ENCODE data around the gene PDE3A. TPM values are rescaled to one million over a fixed set of nuclear protein-coding genes. Genes with fewer than 3 reads are reported as not detected.

Gene PDE3A
- polyA plus RNA-seq, 4 donors, result 24.5 to 34.0 (median 26.5) TPM

- no peak for DNase-seq (ENCODE audit: low read depth in 4 of 4, low spot score in 3 of 4)
These were observed 121.3 kb downstream of the PDE3A start for GRCh38 chr12:20489645-20490044.

GRCh38 chr12:20490213-20490612 lies 121.9 kb downstream of the PDE3A start:
- no peak for DNase-seq (ENCODE audit: low read depth in 4 of 4, low spot score in 3 of 4)

- DNase-seq (ENCODE audit: low read depth in 4 of 4, low spot score in 3 of 4), result no peak
These were observed 123.0 kb downstream of the PDE3A start for GRCh38 chr12:20491290-20491689.

- no peak for DNase-seq (ENCODE audit: low read depth in 4 of 4, low spot score in 3 of 4)
These were observed 124.0 kb downstream of the PDE3A start for GRCh38 chr12:20492251-20492760.

- no peak for DNase-seq (ENCODE audit: low read depth in 4 of 4, low spot score in 3 of 4)
These were observed 125.6 kb downstream of the PDE3A start for GRCh38 chr12:20493934-20494333.

GRCh38 chr12:20494851-20495250 lies 126.5 kb downstream of the PDE3A start:
- no peak for DNase-seq (ENCODE audit: low read depth in 4 of 4, low spot score in 3 of 4)

GRCh38 chr12:20495997-20496396 lies 127.7 kb downstream of the PDE3A start:
- no peak for DNase-seq (ENCODE audit: low read depth in 4 of 4, low spot score in 3 of 4)

- no peak for DNase-seq (ENCODE audit: low read depth in 4 of 4, low spot score in 3 of 4)
These were observed 129.4 kb downstream of the PDE3A start for GRCh38 chr12:20497707-20498106.

- DNase-seq (ENCODE audit: low read depth in 4 of 4, low spot score in 3 of 4), result no peak
These were observed 133.6 kb downstream of the PDE3A start for GRCh38 chr12:20501958-20502357.

- DNase-seq (ENCODE audit: low read depth in 4 of 4, low spot score in 3 of 4), result no peak
These were observed 135.5 kb downstream of the PDE3A start for GRCh38 chr12:20503858-20504257.

GRCh38 chr12:20505056-20505455 lies 136.7 kb downstream of the PDE3A start:
- DNase-seq (ENCODE audit: low read depth in 4 of 4, low spot score in 3 of 4), result no peak

- no peak for DNase-seq (ENCODE audit: low read depth in 4 of 4, low spot score in 3 of 4)
These were observed 138.7 kb downstream of the PDE3A start for GRCh38 chr12:20507056-20507455.

- DNase-seq (ENCODE audit: low read depth in 4 of 4, low spot score in 3 of 4), result no peak
These were observed 139.4 kb downstream of the PDE3A start for GRCh38 chr12:20507711-20508110.

GRCh38 chr12:20508359-20508758 lies 140.0 kb downstream of the PDE3A start:
- no peak for DNase-seq (ENCODE audit: low read depth in 4 of 4, low spot score in 3 of 4)

- DNase-seq (ENCODE audit: low read depth in 4 of 4, low spot score in 3 of 4), result no peak
These were observed 140.6 kb downstream of the PDE3A start for GRCh38 chr12:20508962-20509361.

GRCh38 chr12:20510811-20511210 lies 142.5 kb downstream of the PDE3A start:
- DNase-seq (ENCODE audit: low read depth in 4 of 4, low spot score in 3 of 4), result no peak

GRCh38 chr12:20513189-20513588 lies 144.9 kb downstream of the PDE3A start:
- DNase-seq (ENCODE audit: low read depth in 4 of 4, low spot score in 3 of 4), result no peak

GRCh38 chr12:20514598-20514997 lies 146.3 kb downstream of the PDE3A start:
- no peak for DNase-seq (ENCODE audit: low read depth in 4 of 4, low spot score in 3 of 4)

- DNase-seq (ENCODE audit: low read depth in 4 of 4, low spot score in 3 of 4), result peak in 1 of 4 donors; percentile 5
These were observed 152.2 kb downstream of the PDE3A start for GRCh38 chr12:20520532-20520931.

- DNase-seq (ENCODE audit: low read depth in 4 of 4, low spot score in 3 of 4), result no peak
These were observed 155.3 kb downstream of the PDE3A start for GRCh38 chr12:20523658-20524057.

- DNase-seq (ENCODE audit: low read depth in 4 of 4, low spot score in 3 of 4), result no peak
These were observed 155.8 kb downstream of the PDE3A start for GRCh38 chr12:20524113-20524512.

GRCh38 chr12:20525064-20525610 lies 156.8 kb downstream of the PDE3A start:
- no peak for DNase-seq (ENCODE audit: low read depth in 4 of 4, low spot score in 3 of 4)
